Measurements from ENCODE around the gene TMED4. TPM values are rescaled to one million over a fixed set of nuclear protein-coding genes. Genes with fewer than 3 reads are reported as not detected.

Gene TMED4
- total and polyA plus RNA-seq, 2 of the 13 experiments (the other 11 are each of a cell fraction or from before 2014, with no cell fraction given), result 81.4 to 109 TPM

GRCh38 chr7:44568771-44569560, 13.1 kb downstream of the TMED4 start:
- POLR2A ChIA-PET, result no interaction called here
- no peak overlapping the region for H3K4me3 ChIP-seq (replicated peaks in 1 of 3; ENCODE audit: insufficient read depth in 1 of 3, low read depth in 2 of 3, low read length in 3 of 3)
- no peak overlapping the region for H3K9ac ChIP-seq (ENCODE audit: insufficient read depth, low read depth, low read length)
- no peak overlapping the region for H3K27ac ChIP-seq (ENCODE audit: extremely low read length, insufficient read depth, low read length)
- peaks cover 26% of the 10 kb centered on the region for H3K4me1 ChIP-seq (ENCODE audit: insufficient read depth, low read length)
- H3K27me3 ChIP-seq (ENCODE audit: control insufficient read depth in 1 of 2, insufficient read depth in 2 of 2, low read length in 2 of 2), result no peaks in the 10 kb centered on the region; a peak in 1 of 5 replicates
- DNase-seq (ENCODE audit: low spot score), result no peak
- no peak overlapping the region for H3K4me2 ChIP-seq (ENCODE audit: low read depth, low read length)
- no peak for ATAC-seq
- BruUV-seq (replicated peaks), result no TSS peak
- H3K36me3 ChIP-seq (replicated peaks in 1 of 2; ENCODE audit: control insufficient read depth in 1 of 2, insufficient read depth in 2 of 2, low read length in 2 of 2), result peaks cover 45 to 82% of the 10 kb centered on the region in 2 experiments
- in situ Hi-C loops (cut with HindIII; ENCODE audit: extremely low pct_ligation_motif_present, low pct_unique_long_range_greater_than_20kb), result no loop called here
- CTCF ChIA-PET (ENCODE audit: low intra/inter-chr PET ratio, low total read pairs), result no interaction called here
- no peaks in the 10 kb centered on the region for H3K9me3 ChIP-seq (ENCODE audit: low read length)
- H2AFZ ChIP-seq (ENCODE audit: low read length), result no peak overlapping the region
- intact Hi-C loops (cut with micrococcal nuclease; ENCODE audit: unreplicated experiment), result no loop called here
- peaks cover 26% of the 10 kb centered on the region for H3K79me2 ChIP-seq (ENCODE audit: insufficient read depth, low read length)
- no peak for FAIRE-seq
- no peaks in the 10 kb centered on the region; the same call in 1 of the 2 replicates for H4K20me1 ChIP-seq (ENCODE audit: insufficient read depth, low read length)
- TF ChIP-seq ZBTB8A (CRISPR knock-in tag; IDR thresholded peaks at IDR 0.05; ENCODE audit: borderline replicate concordance, low read depth) (no peak), EHMT2 (IDR thresholded peaks at IDR 0.05; ENCODE audit: borderline replicate concordance, low read depth, low read length) (no peak), RBM22 (optimal IDR thresholded peaks at IDR 0.05; ENCODE audit: low read length) (peak; percentile 23), NFIB (CRISPR knock-in tag; IDR thresholded peaks at IDR 0.05; ENCODE audit: borderline replicate concordance) (no peak), REST (IDR thresholded peaks at IDR 0.05; ENCODE audit: borderline replicate concordance in 1 of 2, low read depth in 1 of 2, low read length in 2 of 2) (no peak), ETV5 (CRISPR knock-in tag; IDR thresholded peaks at IDR 0.05; ENCODE audit: borderline replicate concordance) (no peak), ZNF782 (CRISPR knock-in tag; IDR thresholded peaks at IDR 0.05; ENCODE audit: borderline replicate concordance) (no peak), POGZ (CRISPR knock-in tag; IDR thresholded peaks at IDR 0.05) (no peak), ZFP37 (CRISPR knock-in tag; IDR thresholded peaks at IDR 0.05; ENCODE audit: borderline replicate concordance) (no peak), POLR2G (IDR thresholded peaks at IDR 0.05; ENCODE audit: low read depth, low read length) (peak; percentile 13; the same call in 1 of the 2 replicates), ZNF230 (CRISPR knock-in tag; IDR thresholded peaks at IDR 0.05) (no peak), TP53 (CRISPR knock-in tag; conservative IDR thresholded peaks at IDR 0.05) (no peak), ZNF234 (CRISPR knock-in tag; conservative IDR thresholded peaks at IDR 0.05) (no peak), DBP (CRISPR knock-in tag; IDR thresholded peaks at IDR 0.05; ENCODE audit: not compliant biosample characterization) (no peak)
- TF ChIP-seq, protein P1, sequence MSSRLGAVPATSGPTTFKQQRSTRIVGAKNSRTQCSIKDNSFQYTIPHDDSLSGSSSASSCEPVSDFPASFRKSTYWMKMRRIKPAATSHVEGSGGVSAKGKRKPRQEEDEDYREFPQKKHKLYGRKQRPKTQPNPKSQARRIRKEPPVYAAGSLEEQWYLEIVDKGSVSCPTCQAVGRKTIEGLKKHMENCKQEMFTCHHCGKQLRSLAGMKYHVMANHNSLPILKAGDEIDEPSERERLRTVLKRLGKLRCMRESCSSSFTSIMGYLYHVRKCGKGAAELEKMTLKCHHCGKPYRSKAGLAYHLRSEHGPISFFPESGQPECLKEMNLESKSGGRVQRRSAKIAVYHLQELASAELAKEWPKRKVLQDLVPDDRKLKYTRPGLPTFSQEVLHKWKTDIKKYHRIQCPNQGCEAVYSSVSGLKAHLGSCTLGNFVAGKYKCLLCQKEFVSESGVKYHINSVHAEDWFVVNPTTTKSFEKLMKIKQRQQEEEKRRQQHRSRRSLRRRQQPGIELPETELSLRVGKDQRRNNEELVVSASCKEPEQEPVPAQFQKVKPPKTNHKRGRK (CRISPR knock-in tag; IDR thresholded peaks at IDR 0.05), result no peak
- TF ChIP-seq, protein P2, sequence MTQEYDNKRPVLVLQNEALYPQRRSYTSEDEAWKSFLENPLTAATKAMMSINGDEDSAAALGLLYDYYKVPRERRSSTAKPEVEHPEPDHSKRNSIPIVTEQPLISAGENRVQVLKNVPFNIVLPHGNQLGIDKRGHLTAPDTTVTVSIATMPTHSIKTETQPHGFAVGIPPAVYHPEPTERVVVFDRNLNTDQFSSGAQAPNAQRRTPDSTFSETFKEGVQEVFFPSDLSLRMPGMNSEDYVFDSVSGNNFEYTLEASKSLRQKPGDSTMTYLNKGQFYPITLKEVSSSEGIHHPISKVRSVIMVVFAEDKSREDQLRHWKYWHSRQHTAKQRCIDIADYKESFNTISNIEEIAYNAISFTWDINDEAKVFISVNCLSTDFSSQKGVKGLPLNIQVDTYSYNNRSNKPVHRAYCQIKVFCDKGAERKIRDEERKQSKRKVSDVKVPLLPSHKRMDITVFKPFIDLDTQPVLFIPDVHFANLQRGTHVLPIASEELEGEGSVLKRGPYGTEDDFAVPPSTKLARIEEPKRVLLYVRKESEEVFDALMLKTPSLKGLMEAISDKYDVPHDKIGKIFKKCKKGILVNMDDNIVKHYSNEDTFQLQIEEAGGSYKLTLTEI (CRISPR knock-in tag; conservative IDR thresholded peaks at IDR 0.05), result no peak
- 96% methylated on average over 16 of the region's 17 CpGs for WGBS (ENCODE audit: low lambda C conversion rate)
